Activated CD4-positive, alpha-beta T cell treated with anti-CD3 and anti-CD28 coated beads, Interleukin-2, amount 50 U/mL, for 4 hours (primary cell): Measurements from ENCODE around the gene NUMA1.

Source experiments
- DNase-seq, 2 experiments: peaks; one replicate each; pipeline ENCODE4 v3.0.0-alpha.2; 2020

Gene NUMA1

DNA sequence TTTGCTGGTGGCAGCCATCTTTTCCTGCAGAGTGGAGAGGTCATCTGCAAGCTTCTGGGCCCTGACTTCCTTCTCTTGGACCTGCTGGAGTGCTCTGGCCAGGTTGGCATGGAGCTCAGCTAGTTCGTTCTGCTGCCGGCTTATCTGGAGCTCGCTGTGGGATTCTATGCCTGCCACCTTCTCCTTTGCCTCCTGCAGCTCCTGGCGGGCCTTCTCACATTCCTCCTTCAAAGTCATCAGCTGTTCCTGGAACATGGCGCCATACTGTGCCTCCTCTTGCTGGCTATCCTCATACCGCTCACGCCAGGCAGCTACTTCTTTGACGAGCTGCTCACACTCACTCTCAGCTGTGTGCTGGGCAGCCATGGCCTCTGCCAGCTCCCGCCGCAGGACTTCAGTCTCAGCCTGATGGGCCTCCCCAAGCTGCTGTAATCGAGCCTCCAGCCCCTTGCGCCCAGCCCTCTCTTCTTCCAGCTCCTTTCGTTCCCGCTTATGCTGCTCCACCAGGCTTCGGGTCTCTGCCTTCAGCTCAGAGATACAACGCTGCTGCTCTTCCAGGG lies 65.5 kb downstream of the NUMA1 start:
- no peak for DNase-seq

GRCh38 chr11:72013765-72014711 lies 66.3 kb downstream of the NUMA1 start:
- no peak for DNase-seq

- DNase-seq: no peak
Observed at GRCh38 chr11:72012897-72013721, 67.2 kb downstream of the NUMA1 start.

- DNase-seq: no peak
Observed at GRCh38 chr11:72012091-72012630, 68.2 kb downstream of the NUMA1 start.

DNA sequence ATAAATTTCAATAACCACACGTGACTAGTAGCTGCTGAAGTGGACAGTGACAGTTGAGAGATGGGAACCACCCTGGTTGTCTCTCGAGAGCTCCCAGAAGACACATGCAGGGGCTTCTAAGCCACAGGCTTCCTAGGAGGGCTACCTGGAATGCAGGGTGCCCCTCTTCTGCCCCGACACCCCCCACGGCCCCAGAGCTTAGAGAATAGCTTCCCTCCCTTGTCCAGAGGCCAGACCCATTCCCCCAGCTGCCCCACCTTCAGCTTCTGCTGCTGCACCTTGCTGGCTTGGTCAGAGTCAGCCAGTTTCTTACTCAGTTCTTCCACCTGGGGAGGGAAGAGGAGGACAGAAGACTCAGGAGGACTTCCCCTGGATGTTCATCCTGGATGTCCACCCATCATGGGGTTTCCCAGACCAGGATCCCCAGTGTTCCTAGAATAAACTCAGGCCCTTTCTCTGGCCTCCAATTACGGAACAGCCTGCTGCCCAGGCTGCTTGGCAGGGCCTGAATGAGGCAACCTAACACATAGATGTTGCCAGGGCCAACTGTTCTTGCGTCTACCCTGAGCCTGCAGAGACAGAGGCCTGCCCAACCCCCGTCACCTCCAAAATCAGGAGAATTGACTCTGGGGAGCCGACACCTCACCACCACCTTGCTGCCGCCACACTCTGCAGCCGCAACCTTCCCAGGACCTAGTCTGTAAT lies 69.7 kb downstream of the NUMA1 start:
- no peak for DNase-seq

DNA sequence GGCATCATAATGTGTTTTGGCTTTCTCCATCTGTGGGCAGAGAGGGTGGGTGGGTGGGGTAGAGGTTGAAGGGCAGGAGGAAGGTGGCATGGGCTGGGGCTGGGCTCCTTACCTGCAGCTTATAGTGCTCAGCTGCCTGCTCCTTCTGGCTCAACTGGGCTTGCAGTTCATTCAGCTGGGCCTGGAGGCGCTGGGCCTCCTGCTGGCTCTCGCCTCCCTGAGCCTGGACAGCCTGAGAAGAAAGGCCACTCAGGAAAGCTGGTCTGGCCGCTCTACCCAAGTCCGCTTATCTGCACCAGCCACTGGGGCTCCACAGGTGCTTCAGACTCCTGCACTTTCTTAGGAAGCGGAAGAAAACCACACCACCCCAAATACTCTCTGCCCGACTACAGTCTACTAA lies 71.2 kb downstream of the NUMA1 start:
- no peak for DNase-seq

DNA sequence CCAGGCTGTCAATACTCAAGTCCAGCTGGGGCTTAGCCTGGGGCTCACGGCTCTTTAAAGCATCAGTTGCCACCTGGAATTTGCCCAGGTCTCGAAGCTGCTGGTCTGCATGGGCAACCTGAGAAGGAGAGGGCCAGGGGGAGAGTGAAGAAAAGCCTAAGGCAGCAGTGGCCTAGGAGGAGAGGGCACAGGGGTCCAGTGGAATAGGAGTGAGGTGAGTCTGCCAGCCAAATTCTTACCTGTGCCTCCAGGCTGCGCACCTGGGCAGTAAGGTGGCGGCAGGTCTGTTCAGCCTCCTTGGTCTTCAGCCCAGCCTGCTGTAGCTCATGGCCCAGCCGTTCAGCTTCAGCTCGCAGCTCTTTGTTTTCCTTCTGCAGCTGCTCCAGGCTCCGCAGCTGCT lies 71.6 kb downstream of the NUMA1 start:
- no peak for DNase-seq

- DNase-seq: no peak
Observed at GRCh38 chr11:72007587-72007986, 72.8 kb downstream of the NUMA1 start.

- DNase-seq: no peak
Observed at GRCh38 chr11:72007089-72007476, 73.3 kb downstream of the NUMA1 start.

GRCh38 chr11:72006309-72007088 lies 73.8 kb downstream of the NUMA1 start:
- no peak for DNase-seq

DNA sequence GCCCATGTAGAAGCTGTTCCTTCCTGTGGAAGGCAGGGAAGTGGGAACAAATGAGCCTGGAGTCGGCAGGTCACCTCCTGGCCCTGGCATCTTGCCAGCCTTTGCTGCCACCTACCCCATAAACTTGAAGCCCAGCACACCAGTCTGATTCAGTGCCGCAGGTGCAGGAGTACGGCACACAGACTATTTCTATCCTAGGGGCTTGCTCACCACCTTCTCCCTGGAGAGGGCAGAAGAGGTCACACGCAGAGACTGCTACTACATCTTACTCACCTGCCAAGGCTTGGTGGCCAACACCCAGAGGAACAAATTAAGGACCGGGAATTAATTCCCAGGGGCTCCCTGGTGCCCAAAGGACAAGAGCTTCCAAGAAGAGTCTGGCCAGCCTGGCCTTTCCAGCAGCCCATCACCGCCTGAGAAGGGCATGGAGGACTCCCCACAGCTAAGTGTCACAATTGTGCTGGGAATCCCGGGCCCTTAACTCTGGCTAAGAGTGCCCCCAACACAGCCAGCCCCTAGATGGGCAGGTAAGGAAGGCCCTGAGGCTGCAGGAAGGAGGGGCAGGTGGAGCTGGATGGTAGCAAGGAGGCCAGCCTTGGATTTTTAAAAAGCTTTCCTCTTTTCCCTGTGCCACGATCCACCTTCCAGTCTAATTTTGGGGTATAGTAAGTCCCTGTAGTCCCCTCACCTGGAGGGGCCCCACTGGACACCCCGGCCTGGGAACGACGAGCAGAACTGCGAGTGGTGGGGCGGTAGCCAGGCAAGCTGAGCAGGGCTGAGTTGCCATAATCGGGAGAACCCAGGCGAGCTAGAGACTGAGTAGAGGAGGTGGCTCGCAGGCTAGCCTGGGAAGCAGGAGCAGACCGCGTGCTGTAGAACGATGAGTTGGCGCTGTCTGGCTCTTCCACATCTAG lies 74.7 kb downstream of the NUMA1 start:
- no peak for DNase-seq

DNA sequence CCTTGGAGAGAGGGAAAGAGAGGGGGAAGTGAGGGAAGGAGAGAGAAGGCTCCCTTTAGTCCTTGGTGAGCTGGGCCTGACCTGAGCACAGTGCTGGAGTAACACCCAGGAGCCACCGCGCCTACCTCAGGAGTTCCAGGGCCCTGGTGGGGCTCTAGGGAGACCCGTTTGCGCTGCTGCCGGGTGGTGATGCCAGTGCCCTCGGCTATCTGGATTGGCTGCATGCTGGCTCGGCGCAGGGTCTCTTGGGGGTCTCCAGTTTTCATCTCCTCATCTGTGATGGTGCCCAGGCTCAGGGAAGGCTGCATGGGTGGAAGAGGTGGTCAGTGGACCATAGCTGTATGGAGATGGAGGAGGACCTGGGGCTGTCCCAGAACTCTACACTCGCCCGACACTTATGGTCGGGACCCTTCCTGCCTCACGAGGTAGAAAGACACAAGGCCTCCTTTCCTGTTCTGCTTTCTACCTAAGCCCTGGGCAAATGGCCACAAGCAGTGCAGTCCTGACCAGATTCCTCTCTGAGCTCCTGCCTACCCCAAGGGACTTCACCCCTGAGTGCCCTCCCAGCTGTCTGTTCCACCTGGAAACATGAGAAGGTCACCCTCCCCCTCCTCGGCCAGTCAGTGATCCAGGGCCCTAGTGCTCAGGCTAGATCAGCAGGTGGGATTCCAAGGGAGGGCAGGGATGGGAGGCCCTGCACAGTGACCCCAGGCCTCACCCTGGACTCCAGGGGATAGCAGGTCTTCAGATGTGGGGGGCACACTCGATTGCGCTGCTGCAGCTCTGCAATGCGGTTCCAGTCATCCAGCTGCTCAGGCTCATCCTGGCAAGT lies 75.6 kb downstream of the NUMA1 start:
- no peak for DNase-seq

DNA sequence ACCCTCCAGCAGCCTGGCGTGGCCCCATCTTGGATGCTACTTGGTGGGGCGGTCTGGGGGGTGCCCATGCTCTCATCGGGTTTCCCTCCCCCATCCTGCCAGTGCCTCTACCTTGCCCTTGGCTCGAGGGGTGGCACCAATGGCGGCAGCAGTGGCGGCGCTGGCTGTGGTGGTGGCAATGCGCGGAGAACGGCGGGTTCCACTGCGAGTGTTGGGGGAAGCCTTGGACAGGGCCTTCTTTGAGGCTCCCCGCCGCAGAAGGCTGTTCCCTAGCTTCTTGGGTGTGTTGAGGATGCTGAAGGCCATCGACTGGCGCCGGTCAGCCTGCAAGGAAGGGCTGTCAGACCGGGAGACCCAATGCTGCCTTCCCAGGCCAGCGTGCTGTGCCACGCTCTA lies 76.6 kb downstream of the NUMA1 start:
- DNase-seq: no peak

GRCh38 chr11:72002841-72003775 lies 77.2 kb downstream of the NUMA1 start:
- no peak for DNase-seq

GRCh38 chr11:72001834-72002591 lies 78.3 kb downstream of the NUMA1 start:
- DNase-seq: no peak

DNA sequence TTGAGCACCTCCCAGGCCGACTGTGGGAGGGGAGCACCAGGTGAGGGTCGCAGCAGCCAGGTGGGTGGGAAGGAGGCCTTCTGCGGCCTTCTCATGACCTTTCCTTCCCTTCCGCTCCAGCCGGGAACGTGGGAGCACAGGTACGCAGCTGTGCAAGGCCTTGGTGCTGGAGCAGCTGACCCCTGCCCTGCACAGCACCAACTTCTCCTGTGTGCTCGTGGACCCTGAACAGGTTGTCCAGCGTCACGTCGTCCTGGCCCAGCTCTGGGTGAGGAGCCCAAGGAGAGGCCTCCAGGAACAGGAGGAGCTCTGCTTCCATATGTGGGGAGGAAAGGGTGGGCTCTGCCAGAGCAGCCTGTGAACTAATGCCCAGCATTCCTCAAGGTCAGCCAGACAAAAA lies 79.1 kb downstream of the NUMA1 start:
- no peak for DNase-seq

GRCh38 chr11:72000202-72000867 lies 80.0 kb downstream of the NUMA1 start:
- DNase-seq: no peak
